Stomach (tissue), 9 donors: ENCODE data around the gene ADCY7. TPM values are rescaled to one million over a fixed set of nuclear protein-coding genes. Genes with fewer than 3 reads are reported as not detected.
"Not testable (repeated sequence)": the region's sequence is repeated elsewhere in the genome, so short reads cannot be mapped to it uniquely, and the experiment has no call there.

Source experiments
- DNase-seq, 2 donors: peaks; one replicate each; pipeline versions ENCODE4 v3.0.0 to v3.0.0-alpha.2; 2013 to 2019
- H3K27ac ChIP-seq, 5 donors: fragments of 200-600 bp in 4 of 5; sonication (generic) in 4 of 5; one replicate each; pipeline ENCODE4 v1.5.1; 2013 to 2019; ENCODE audit warnings: mild to moderate bottlenecking in 1 of 5, moderate library complexity in 1 of 5
- H3K27me3 ChIP-seq, 3 donors: fragments of 200-600 bp; sonication (generic); one replicate each; pipeline ENCODE4 v1.5.1; 2017 to 2019; ENCODE audit warnings: mixed run types in 1 of 3
- H3K36me3 ChIP-seq, 4 donors: fragments of 200-600 bp; sonication (generic); 1 replicate in 3 of 4; 2 replicates in 1 of 4; pipeline ENCODE4 v1.5.1; 2016 to 2019
- H3K4me1 ChIP-seq, 4 donors: fragments of 200-600 bp; sonication (generic); one replicate each; pipeline ENCODE4 v1.5.1; 2016 to 2019
- H3K4me3 ChIP-seq, 4 donors: fragments of 200-600 bp; sonication (generic) in 3 of 4; one replicate each; pipeline ENCODE4 v1.5.1; 2016 to 2019; ENCODE audit warnings: mild to moderate bottlenecking in 1 of 4
- H3K9me3 ChIP-seq, 4 donors: fragments of 200-600 bp; sonication (generic); one replicate each; pipeline ENCODE4 v1.5.1; 2016 to 2019
- EP300 ChIP-seq: sonication (generic); formaldehyde crosslinking; IDR thresholded peaks from one replicate; pipeline ENCODE4 v1.6.1; 2017; ENCODE audit warnings: antibody characterized with exemption
- POLR2A ChIP-seq, 4 donors: fragments of 450-650 bp; IDR thresholded peaks; one replicate each; pipeline ENCODE4 v1.6.1; 2016; ENCODE audit warnings: antibody characterized with exemption in 4 of 4, control low read depth in 2 of 4, mild to moderate bottlenecking in 1 of 4, moderate library complexity in 1 of 4
- POLR2AphosphoS5 ChIP-seq, 3 donors: sonication (generic); formaldehyde crosslinking; IDR thresholded peaks; one replicate each; pipeline ENCODE4 v1.6.1; 2016; ENCODE audit warnings: antibody characterized with exemption in 3 of 3
- WGBS, 5 donors: extraction: QIAGEN DNeasy Blood & Tissue Kit in 3 of 5; methylation state at CpG; one replicate each; pipeline versions ENCODE4 v1.1.5 to v1.1.7; 2013 to 2018; 5-methylcytosine and 5-hydroxymethylcytosine counted together
- intact Hi-C: fragments of 100-400 bp; cut with DNase I; formaldehyde crosslinking; loops from one replicate; pipeline ENCODE4 v1.15.1; 2023; ENCODE audit warnings: low total_unique reads
- polyA plus RNA-seq, 3 donors: library from polyadenylated mRNA; stranded (reverse); fragments of 200-250 nt; gene quantifications; one replicate each; pipeline ENCODE4 v1.2.3, GENCODE V29; 2013
- total RNA-seq, 5 donors: library from RNA; depleted of rRNA; stranded (reverse); fragments of >200 nt; gene quantifications; one replicate each; pipeline versions ENCODE4 v1.1.0 to v1.2.3, GENCODE V29; 2014 to 2016
- TF ChIP-seq, protein P1 (sequence below), 7 experiments: fragments of 450-650 bp in 4 of 7; fragments of 200-600 bp in 3 of 7; sonication (generic) in 3 of 7; IDR thresholded peaks; one replicate each; pipeline ENCODE4 v1.5.1; 2016 to 2019; ENCODE audit warnings: antibody characterized with exemption in 7 of 7, control low read depth in 2 of 7, mild to moderate bottlenecking in 1 of 7
- donor health status: healthy with polysubstance abuse.
- donor health status: Bipolar disorder and iron deficiency.
- donor health status: healthy.

Gene ADCY7
- total and polyA plus RNA-seq, 8 donors: 0.76 to 216 (median 16.5) TPM

DNA sequence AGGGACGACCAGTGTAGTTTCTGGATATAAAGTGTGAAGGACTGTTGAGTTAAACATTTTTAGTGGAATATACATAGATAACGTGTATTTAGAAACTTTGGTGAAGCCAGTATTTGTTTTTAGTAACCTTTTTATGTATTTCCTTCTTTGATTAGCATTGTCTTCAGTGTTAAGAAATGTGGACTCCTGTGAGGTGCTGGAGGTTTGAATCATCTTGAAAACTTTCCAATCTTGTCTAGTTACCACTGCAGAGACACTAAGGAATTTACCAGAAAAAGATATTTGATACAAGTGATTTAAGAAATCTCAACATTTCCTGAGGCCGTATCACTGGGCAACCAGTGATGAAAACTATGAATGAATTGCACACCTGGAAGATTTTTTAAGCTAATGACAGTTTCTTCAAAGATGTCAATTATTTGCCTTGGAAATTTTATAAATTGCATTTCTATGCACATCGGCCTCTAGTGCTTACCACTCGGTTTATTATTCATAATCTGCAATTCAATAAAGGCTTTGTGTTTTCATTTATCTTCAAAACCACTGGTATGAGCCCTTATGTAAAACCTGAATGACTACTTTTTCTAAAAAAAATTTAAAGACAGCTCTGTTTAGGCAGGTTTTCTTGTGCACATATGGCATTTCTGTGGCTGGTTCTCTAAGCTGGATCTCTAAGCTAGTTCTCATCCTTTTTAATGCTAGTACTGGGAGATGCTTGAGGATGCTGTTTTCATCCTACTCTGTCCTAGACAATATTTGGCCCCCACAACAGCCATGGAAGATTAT is 31.4 kb upstream of the ADCY7 start:
- Histone ChIP-seq H3K9me3 (no peaks in the 10 kb centered on the region), H3K4me3 (no peak overlapping the region), H3K27ac (no peak overlapping the region), H3K4me1 (peaks cover 0 to 9% (median 3%) of the 10 kb centered on the region in 4 donors), H3K36me3 (no peaks in the 10 kb centered on the region), H3K27me3 (no peaks in the 10 kb centered on the region)
- DNase-seq: no peak
- WGBS, 5 donors: 36 to 57% (median 49%) methylated on average over 5 of the region's 5 CpGs
- TF ChIP-seq, protein P1, sequence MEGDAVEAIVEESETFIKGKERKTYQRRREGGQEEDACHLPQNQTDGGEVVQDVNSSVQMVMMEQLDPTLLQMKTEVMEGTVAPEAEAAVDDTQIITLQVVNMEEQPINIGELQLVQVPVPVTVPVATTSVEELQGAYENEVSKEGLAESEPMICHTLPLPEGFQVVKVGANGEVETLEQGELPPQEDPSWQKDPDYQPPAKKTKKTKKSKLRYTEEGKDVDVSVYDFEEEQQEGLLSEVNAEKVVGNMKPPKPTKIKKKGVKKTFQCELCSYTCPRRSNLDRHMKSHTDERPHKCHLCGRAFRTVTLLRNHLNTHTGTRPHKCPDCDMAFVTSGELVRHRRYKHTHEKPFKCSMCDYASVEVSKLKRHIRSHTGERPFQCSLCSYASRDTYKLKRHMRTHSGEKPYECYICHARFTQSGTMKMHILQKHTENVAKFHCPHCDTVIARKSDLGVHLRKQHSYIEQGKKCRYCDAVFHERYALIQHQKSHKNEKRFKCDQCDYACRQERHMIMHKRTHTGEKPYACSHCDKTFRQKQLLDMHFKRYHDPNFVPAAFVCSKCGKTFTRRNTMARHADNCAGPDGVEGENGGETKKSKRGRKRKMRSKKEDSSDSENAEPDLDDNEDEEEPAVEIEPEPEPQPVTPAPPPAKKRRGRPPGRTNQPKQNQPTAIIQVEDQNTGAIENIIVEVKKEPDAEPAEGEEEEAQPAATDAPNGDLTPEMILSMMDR (IDR thresholded peaks at IDR 0.05): no peak
- TF ChIP-seq EP300: no peak
- TF ChIP-seq POLR2A (IDR thresholded peaks at IDR 0.05): no peak
- TF ChIP-seq POLR2AphosphoS5 (IDR thresholded peaks at IDR 0.05): no peak
- intact Hi-C loops: no loop called here

DNA sequence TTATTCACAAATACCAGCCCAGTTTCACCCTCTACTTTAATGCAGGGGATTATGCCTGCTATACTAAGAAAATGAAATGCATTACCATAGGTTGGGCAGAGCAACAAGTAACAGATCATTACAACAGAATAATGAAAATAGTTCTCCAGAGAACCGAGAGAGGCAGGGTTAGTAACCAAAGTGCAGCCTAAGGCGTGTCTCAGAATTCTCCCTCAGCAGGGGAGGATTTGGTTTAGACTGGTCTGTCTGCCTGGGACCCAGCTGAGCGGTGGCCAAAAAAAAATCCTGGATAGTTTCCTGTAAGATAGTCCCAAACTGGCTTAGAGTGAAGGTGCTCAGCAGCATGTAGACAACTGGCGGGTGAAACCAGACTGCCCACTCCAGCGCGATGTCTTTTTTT is 30.8 kb upstream of the ADCY7 start:
- Histone ChIP-seq H3K27ac (no peak overlapping the region), H3K36me3 (no peaks in the 10 kb centered on the region), H3K27me3 (no peaks in the 10 kb centered on the region), H3K4me1 (peaks cover 0 to 9% (median 3%) of the 10 kb centered on the region in 4 donors), H3K9me3 (no peaks in the 10 kb centered on the region), H3K4me3 (no peak overlapping the region)
- 50 to 62% (median 58%) methylated on average over 6 of the region's 6 CpGs for WGBS, 5 donors
- intact Hi-C loops: no loop called here
- TF ChIP-seq POLR2A (IDR thresholded peaks at IDR 0.05) (no peak), EP300 (no peak), POLR2AphosphoS5 (IDR thresholded peaks at IDR 0.05) (no peak)
- TF ChIP-seq, protein P1 (IDR thresholded peaks at IDR 0.05): no peak
- no peak for DNase-seq

DNA sequence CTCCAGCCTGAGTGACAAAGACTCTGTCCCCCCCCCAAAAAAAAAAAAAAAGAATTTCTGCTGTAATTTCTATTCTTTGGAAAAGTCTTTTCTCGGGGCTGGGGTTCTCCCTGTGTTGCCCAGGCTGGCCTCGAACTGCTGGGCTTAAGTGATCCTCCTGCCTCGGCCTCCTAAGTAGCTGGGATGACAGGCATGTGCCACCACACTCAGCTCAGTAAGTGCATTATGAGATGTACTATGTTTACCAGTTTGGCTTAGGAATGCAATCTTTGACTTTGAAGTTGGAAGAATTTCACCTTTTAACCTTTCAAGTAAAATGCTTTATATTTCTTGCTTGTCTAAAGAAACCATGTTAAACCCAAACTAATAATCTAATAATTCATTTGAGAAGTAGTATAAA is 28.0 kb upstream of the ADCY7 start:
- H3K27ac ChIP-seq: no peak overlapping the region
- no peak for DNase-seq
- H3K36me3 ChIP-seq: no peaks in the 10 kb centered on the region
- H3K4me1 ChIP-seq: peaks cover 0 to 9% (median 3%) of the 10 kb centered on the region in 4 donors
- intact Hi-C loops: no loop called here
- no peaks in the 10 kb centered on the region for H3K9me3 ChIP-seq
- H3K4me3 ChIP-seq: no peak overlapping the region
- TF ChIP-seq EP300 (no peak), POLR2A (IDR thresholded peaks at IDR 0.05) (no peak), POLR2AphosphoS5 (IDR thresholded peaks at IDR 0.05) (no peak)
- TF ChIP-seq, protein P1 (IDR thresholded peaks at IDR 0.05): no peak
- WGBS, 5 donors: 78 to 86% (median 82%) methylated on average over 3 of the region's 3 CpGs
- no peaks in the 10 kb centered on the region for H3K27me3 ChIP-seq

DNA sequence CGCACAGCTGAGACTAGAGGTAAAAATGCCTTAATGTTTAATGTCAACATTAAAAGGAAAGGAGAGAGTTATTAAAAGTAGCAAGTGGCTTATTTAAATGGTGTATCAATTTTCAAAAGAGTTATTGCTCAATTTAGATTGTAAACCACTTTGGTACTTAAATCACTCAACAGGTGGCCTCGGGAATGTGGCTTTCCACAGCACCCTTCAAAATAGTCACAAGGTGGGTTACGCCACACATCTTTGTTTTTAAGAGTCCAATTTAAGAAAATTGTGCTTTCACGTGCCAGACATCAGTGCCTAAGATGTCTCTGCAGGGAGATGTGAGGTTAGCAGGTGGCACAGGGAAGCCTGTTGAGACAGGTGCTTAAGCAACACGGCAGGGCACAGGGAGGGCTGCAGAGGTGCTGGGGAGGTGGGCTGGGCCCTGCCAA is 27.5 kb upstream of the ADCY7 start:
- WGBS, 5 donors: 57 to 64% (median 60%) methylated on average over 5 of the region's 5 CpGs
- no peak for DNase-seq
- H3K4me3 ChIP-seq: no peak overlapping the region
- peaks cover 0 to 9% (median 3%) of the 10 kb centered on the region in 4 donors for H3K4me1 ChIP-seq
- TF ChIP-seq, protein P1 (IDR thresholded peaks at IDR 0.05): no peak
- TF ChIP-seq EP300 (no peak), POLR2A (IDR thresholded peaks at IDR 0.05) (no peak), POLR2AphosphoS5 (IDR thresholded peaks at IDR 0.05) (no peak)
- no peak overlapping the region for H3K27ac ChIP-seq
- no peaks in the 10 kb centered on the region for H3K36me3 ChIP-seq
- intact Hi-C loops: no loop called here
- H3K27me3 ChIP-seq: no peaks in the 10 kb centered on the region
- no peaks in the 10 kb centered on the region for H3K9me3 ChIP-seq

DNA sequence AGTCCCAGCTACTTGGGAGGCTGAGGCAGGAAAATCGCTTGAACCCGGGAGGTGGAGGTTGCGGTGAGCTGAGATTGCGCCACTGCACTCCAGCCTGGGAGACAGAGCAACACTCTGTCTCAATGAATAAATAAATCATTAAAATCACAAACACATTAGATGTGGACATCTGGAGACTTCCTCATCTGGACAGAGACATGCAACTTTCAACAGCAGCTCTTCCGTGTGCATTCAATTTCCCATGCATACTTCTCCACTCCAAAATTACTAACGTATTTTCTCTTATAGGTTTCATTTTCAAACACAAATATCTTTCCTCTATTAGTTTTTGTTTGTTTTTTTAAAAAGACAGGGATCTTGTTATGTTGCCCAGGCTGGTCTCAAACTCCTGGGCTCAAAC is 23.3 kb upstream of the ADCY7 start:
- intact Hi-C loops, H3K4me3 ChIP-seq, H3K9me3 ChIP-seq, H3K27me3 ChIP-seq, DNase-seq, H3K27ac ChIP-seq, H3K36me3 ChIP-seq: not testable (repeated sequence)
- 69 to 75% (median 74%) methylated on average over 6 of the region's 6 CpGs for WGBS, 5 donors
- H3K4me1 ChIP-seq: peaks cover 15 to 23% (median 22%) of the 10 kb centered on the region in 4 donors
